Neural progenitor cell (in vitro differentiated cells): Measurements from ENCODE around the gene TIMP4. TPM values are rescaled to one million over a fixed set of nuclear protein-coding genes. Genes with fewer than 3 reads are reported as not detected.

Source experiments
- DNase-seq: peaks from one replicate; pipeline ENCODE4 v3.0.0-alpha.2; 2016; ENCODE audit warnings: low spot score
- H2AFZ ChIP-seq: fragments of 200-600 bp; sonication (generic); replicated peaks from 2 replicates; pipeline ENCODE4 v1.6.1; 2016; ENCODE audit warnings: antibody characterized with exemption
- H3F3A ChIP-seq: fragments of 200-600 bp; sonication (generic); 2 replicates; pipeline ENCODE4 v1.6.1; 2016; ENCODE audit warnings: antibody characterized with exemption, low read depth
- H3K27ac ChIP-seq: fragments of 200-600 bp; sonication (generic); 2 replicates; pipeline ENCODE4 v1.5.1; 2016; ENCODE audit warnings: mild to moderate bottlenecking
- H3K27me3 ChIP-seq: fragments of 200-600 bp; sonication (generic); 2 replicates; pipeline ENCODE4 v1.6.1; 2016; ENCODE audit warnings: mild to moderate bottlenecking, moderate library complexity
- H3K36me3 ChIP-seq: fragments of 200-600 bp; sonication (generic); 2 replicates; pipeline ENCODE4 v1.5.1; 2016
- H3K4me1 ChIP-seq: fragments of 200-600 bp; sonication (generic); 2 replicates; pipeline ENCODE4 v1.6.1; 2016; ENCODE audit warnings: mixed run types
- H3K4me2 ChIP-seq: fragments of 200-600 bp; sonication (generic); 2 replicates; pipeline ENCODE4 v1.6.1; 2016
- H3K4me3 ChIP-seq: fragments of 200-600 bp; sonication (generic); 2 replicates; pipeline ENCODE4 v1.5.1; 2016
- H3K79me2 ChIP-seq: fragments of 200-600 bp; sonication (generic); 2 replicates; pipeline ENCODE4 v1.6.1; 2016; ENCODE audit warnings: low read depth
- H3K9ac ChIP-seq: fragments of 200-600 bp; sonication (generic); 2 replicates; pipeline ENCODE4 v1.6.1; 2016
- H3K9me3 ChIP-seq: fragments of 200-600 bp; sonication (generic); 2 replicates; pipeline ENCODE4 v1.5.1; 2016; ENCODE audit warnings: low read depth
- H4K20me1 ChIP-seq: fragments of 200-600 bp; sonication (generic); 2 replicates; pipeline ENCODE4 v1.6.1; 2016; ENCODE audit warnings: low read depth
- H3K27ac Mint-ChIP-seq: 3 replicates; pipeline ENCODE4 v1.8.0; 2021; ENCODE audit warnings: mixed read lengths
- H3K27me3 Mint-ChIP-seq: 2 replicates; pipeline ENCODE4 v1.8.0; 2022; ENCODE audit warnings: low read depth, mild to moderate bottlenecking, inconsistent platforms, moderate library complexity, mixed read lengths; ENCODE audit not compliant: insufficient read depth
- H3K36me3 Mint-ChIP-seq: 3 replicates; pipeline ENCODE4 v1.8.0; 2021; ENCODE audit warnings: mixed read lengths
- H3K4me1 Mint-ChIP-seq: 3 replicates; pipeline ENCODE4 v1.8.0; 2021; ENCODE audit warnings: mixed read lengths
- H3K4me3 Mint-ChIP-seq: 3 replicates; pipeline ENCODE4 v1.8.0; 2021; ENCODE audit warnings: mild to moderate bottlenecking, moderate library complexity, mixed read lengths
- H3K9me3 Mint-ChIP-seq: 3 replicates; pipeline ENCODE4 v1.8.0; 2020; ENCODE audit warnings: mixed read lengths
- EZH2 ChIP-seq: fragments of 200-600 bp; sonication (generic); IDR thresholded peaks from 2 replicates; pipeline ENCODE4 v1.6.1; 2017; ENCODE audit warnings: antibody characterized with exemption, mild to moderate bottlenecking, moderate library complexity
- EZH2phosphoT487 ChIP-seq: fragments of 200-600 bp; sonication (generic); IDR thresholded peaks from 2 replicates; pipeline ENCODE4 v1.6.1; 2017; ENCODE audit warnings: antibody characterized with exemption
- total RNA-seq: library from RNA; depleted of rRNA; stranded (reverse); fragments of >200 nt; gene quantifications from 2 replicates; pipeline ENCODE4 v1.2.3, GENCODE V29; 2015; ENCODE audit warnings: low replicate concordance
- TF ChIP-seq, protein P1 (sequence below): fragments of 200-600 bp; sonication (generic); IDR thresholded peaks from 2 replicates; pipeline ENCODE4 v1.5.1; 2017; ENCODE audit warnings: antibody characterized with exemption, mild to moderate bottlenecking

TIMP4 gene
- total RNA-seq, 1 donor from 2014 or later: 0.07 TPM

DNA sequence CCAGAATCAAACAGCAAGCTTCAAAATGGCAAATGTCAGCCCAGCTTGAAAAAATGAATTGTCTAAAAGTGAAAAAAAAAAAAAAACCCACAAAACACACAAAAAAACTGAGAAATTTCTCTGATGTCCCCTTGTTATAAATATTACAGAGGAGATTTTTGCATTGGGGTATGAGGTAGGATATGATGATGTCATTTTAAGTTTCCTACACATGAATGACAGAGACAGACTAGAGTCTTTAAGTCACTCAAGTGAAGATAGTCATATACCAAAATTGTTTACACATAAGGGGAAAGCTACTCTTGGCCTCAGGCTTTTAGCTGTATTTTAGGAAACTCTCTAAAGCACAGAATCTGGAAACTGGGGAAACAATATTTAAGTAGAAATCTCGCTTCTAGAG, 32.9 kb downstream of the TIMP4 start:
- peaks cover 2% of the 10 kb centered on the region for H3K27me3 Mint-ChIP-seq
- Histone ChIP-seq H3K9me3 (no peaks in the 10 kb centered on the region), H3K79me2 (no peaks in the 10 kb centered on the region), H2AFZ (no peak overlapping the region), H3F3A (no peaks in the 10 kb centered on the region), H3K27ac (no peak overlapping the region), H3K4me2 (no peak overlapping the region), H3K36me3 (no peaks in the 10 kb centered on the region), H3K4me3 (no peak overlapping the region), H3K4me1 (no peaks in the 10 kb centered on the region), H3K9ac (no peak overlapping the region), H4K20me1 (no peaks in the 10 kb centered on the region), H3K27me3 (no peaks in the 10 kb centered on the region)
- no peak overlapping the region for H3K4me3 Mint-ChIP-seq
- no peaks in the 10 kb centered on the region for H3K9me3 Mint-ChIP-seq
- H3K4me1 Mint-ChIP-seq: peaks cover 2% of the 10 kb centered on the region
- no peak overlapping the region for H3K27ac Mint-ChIP-seq
- H3K36me3 Mint-ChIP-seq: no peaks in the 10 kb centered on the region
- no peak for DNase-seq
- TF ChIP-seq EZH2phosphoT487: no peak
- TF ChIP-seq, protein P1, sequence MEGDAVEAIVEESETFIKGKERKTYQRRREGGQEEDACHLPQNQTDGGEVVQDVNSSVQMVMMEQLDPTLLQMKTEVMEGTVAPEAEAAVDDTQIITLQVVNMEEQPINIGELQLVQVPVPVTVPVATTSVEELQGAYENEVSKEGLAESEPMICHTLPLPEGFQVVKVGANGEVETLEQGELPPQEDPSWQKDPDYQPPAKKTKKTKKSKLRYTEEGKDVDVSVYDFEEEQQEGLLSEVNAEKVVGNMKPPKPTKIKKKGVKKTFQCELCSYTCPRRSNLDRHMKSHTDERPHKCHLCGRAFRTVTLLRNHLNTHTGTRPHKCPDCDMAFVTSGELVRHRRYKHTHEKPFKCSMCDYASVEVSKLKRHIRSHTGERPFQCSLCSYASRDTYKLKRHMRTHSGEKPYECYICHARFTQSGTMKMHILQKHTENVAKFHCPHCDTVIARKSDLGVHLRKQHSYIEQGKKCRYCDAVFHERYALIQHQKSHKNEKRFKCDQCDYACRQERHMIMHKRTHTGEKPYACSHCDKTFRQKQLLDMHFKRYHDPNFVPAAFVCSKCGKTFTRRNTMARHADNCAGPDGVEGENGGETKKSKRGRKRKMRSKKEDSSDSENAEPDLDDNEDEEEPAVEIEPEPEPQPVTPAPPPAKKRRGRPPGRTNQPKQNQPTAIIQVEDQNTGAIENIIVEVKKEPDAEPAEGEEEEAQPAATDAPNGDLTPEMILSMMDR: no peak
- no peak for TF ChIP-seq EZH2

DNA sequence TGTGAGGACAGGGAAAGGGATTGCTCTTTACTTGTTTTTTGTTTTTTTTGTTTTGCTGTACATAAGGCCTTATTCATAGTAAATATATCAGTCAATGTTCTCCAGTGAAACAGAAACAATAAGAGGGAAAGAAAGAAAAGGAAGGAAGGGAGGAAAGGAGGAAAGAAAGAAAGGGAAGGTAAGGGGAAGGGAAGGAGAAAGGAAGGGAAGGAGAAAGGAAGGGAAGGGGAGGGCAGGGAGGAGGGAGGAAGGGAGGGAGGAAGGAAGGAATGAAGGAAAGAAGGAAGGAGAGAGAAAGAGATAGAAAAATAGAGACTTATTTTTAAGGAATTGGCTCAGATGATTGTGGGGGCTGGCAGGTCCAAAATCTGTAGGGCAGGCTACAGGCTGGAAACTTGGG, 37.2 kb downstream of the TIMP4 start:
- Mint-ChIP-seq H3K27me3 (no peaks in the 10 kb centered on the region), H3K36me3 (no peaks in the 10 kb centered on the region), H3K4me3 (no peak overlapping the region), H3K9me3 (no peaks in the 10 kb centered on the region), H3K4me1 (peaks cover 2% of the 10 kb centered on the region), H3K27ac (no peak overlapping the region)
- no peak for DNase-seq
- H3K79me2 ChIP-seq: no peaks in the 10 kb centered on the region
- H3K9ac ChIP-seq: no peak overlapping the region
- H3K4me1 ChIP-seq: no peaks in the 10 kb centered on the region
- TF ChIP-seq, protein P1: no peak
- TF ChIP-seq EZH2phosphoT487: no peak
- TF ChIP-seq EZH2: no peak
- no peaks in the 10 kb centered on the region for H3F3A ChIP-seq
- no peaks in the 10 kb centered on the region for H4K20me1 ChIP-seq
- no peak overlapping the region for H3K4me3 ChIP-seq
- no peaks in the 10 kb centered on the region for H3K36me3 ChIP-seq
- no peaks in the 10 kb centered on the region for H3K27me3 ChIP-seq
- H3K27ac ChIP-seq: no peak overlapping the region
- no peak overlapping the region for H3K4me2 ChIP-seq
- no peak overlapping the region for H2AFZ ChIP-seq
- no peaks in the 10 kb centered on the region for H3K9me3 ChIP-seq

DNA sequence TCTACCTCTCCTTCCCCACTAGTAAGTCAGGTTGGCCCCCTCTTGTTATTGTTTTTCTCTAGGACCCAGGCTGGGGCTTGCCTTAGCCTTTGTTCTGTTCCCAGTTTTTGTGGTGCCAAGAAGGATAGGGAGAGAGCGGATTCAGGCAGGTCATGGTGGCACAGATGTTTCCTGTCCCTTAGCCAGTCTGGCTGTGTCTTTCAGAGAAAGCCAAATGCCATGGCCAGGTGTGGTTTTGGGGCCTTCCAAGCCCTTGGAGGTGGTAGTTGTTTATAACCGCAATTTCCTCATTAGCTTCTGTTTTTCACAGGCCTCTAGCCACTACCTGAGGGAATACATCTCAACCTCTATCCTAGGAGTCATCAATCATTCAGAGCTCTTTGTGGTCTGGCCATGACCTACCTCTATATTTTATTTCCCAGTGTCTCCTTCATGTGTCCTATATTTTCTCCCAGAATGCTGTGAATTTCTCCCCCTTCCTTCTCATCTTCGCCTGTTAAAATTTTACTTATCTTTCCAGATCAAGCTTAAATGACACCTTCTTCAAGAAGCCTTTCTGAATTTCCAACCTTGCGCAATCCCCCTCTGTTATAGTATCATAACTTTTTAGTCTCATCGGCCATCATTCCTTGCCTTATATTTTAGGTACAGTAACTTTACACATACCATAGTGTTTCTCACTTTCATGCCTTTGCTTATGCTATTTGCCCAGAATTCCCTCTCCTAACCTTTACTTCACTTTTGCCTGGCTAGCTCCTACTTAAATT, 38.2 kb downstream of the TIMP4 start:
- H3K27ac Mint-ChIP-seq: no peak overlapping the region
- H3K27me3 Mint-ChIP-seq: no peaks in the 10 kb centered on the region

More for the DNA sequence above, 38.2 kb downstream of the TIMP4 start:
- Histone ChIP-seq H3F3A (no peaks in the 10 kb centered on the region), H3K27me3 (no peaks in the 10 kb centered on the region), H3K4me2 (no peak overlapping the region), H3K4me3 (no peak overlapping the region), H3K27ac (no peak overlapping the region), H3K9ac (no peak overlapping the region), H3K79me2 (no peaks in the 10 kb centered on the region), H3K36me3 (no peaks in the 10 kb centered on the region), H3K4me1 (no peaks in the 10 kb centered on the region), H2AFZ (no peak overlapping the region), H3K9me3 (no peaks in the 10 kb centered on the region), H4K20me1 (no peaks in the 10 kb centered on the region)
- Mint-ChIP-seq H3K4me3 (no peak overlapping the region), H3K4me1 (peaks cover 2% of the 10 kb centered on the region), H3K36me3 (no peaks in the 10 kb centered on the region), H3K9me3 (no peaks in the 10 kb centered on the region)
- DNase-seq: no peak
- no peak for TF ChIP-seq EZH2
- TF ChIP-seq, protein P1: no peak
- TF ChIP-seq EZH2phosphoT487: no peak
